Measurements from ENCODE around the gene KRTAP5-7.
A peak's percentile ranks its signal among the peaks of the same experiment; 100 is the strongest.

Gene KRTAP5-7

GRCh38 chr11:71489311-71490043 lies 37.6 kb upstream of the KRTAP5-7 start:
- CTCF ChIA-PET, result interaction anchor here (1.1 kb wide), 1 partner anchor 74 kb away, joined by 9 read pairs; no protein-coding TSS in a partner anchor
- peak; percentile 86 for DNase-seq (ENCODE audit: extremely low spot score)
- TF ChIP-seq CTCF (IDR thresholded peaks at IDR 0.05; ENCODE audit: control extremely low read depth, extremely low read depth, low read depth, missing control alignments), result no peak
- POLR2A ChIA-PET, result no interaction called here

- CTCF ChIA-PET, result interaction anchor here (1.1 kb wide), 1 partner anchor 73 kb away, joined by 9 read pairs; no protein-coding TSS in a partner anchor
- POLR2A ChIA-PET, result no interaction called here
- DNase-seq (ENCODE audit: extremely low spot score), result no peak
- no peak for TF ChIP-seq CTCF (IDR thresholded peaks at IDR 0.05; ENCODE audit: control extremely low read depth, extremely low read depth, low read depth, missing control alignments)
Observed at GRCh38 chr11:71490044-71490730, 36.9 kb upstream of the KRTAP5-7 start.

- no peak for DNase-seq (ENCODE audit: extremely low spot score)
- POLR2A ChIA-PET, result no interaction called here
- CTCF ChIA-PET, result no interaction called here
- no peak for TF ChIP-seq CTCF (IDR thresholded peaks at IDR 0.05; ENCODE audit: control extremely low read depth, extremely low read depth, low read depth, missing control alignments)
Observed at GRCh38 chr11:71490731-71491390, 36.2 kb upstream of the KRTAP5-7 start.

- no peak for DNase-seq (ENCODE audit: extremely low spot score)
- CTCF ChIA-PET, result no interaction called here
- no peak for TF ChIP-seq CTCF (IDR thresholded peaks at IDR 0.05; ENCODE audit: control extremely low read depth, extremely low read depth, low read depth, missing control alignments)
- POLR2A ChIA-PET, result no interaction called here
Observed at GRCh38 chr11:71491531-71491930, 35.5 kb upstream of the KRTAP5-7 start.

GRCh38 chr11:71491940-71492339 lies 35.1 kb upstream of the KRTAP5-7 start:
- TF ChIP-seq CTCF (IDR thresholded peaks at IDR 0.05; ENCODE audit: control extremely low read depth, extremely low read depth, low read depth, missing control alignments), result no peak
- ChIA-PET POLR2A (no interaction called here), CTCF (no interaction called here)

GRCh38 chr11:71495286-71496230 lies 31.5 kb upstream of the KRTAP5-7 start:
- TF ChIP-seq CTCF (IDR thresholded peaks at IDR 0.05; ENCODE audit: control extremely low read depth, extremely low read depth, low read depth, missing control alignments), result no peak
- ChIA-PET CTCF (interaction anchor here (0.8 kb wide), 1 partner anchor 29 kb away, joined by 4 read pairs; no protein-coding TSS in a partner anchor), POLR2A (no interaction called here)
- no peak for DNase-seq (ENCODE audit: extremely low spot score)

More at GRCh38 chr11:71491940-71492339, 35.1 kb upstream of the KRTAP5-7 start:
- no peak for DNase-seq (ENCODE audit: extremely low spot score)

Measured in GM10248 (cell line).